HepG2 (cell line): ENCODE measurements around the gene GNG7. TPM values are rescaled to one million over a fixed set of nuclear protein-coding genes. Genes with fewer than 3 reads are reported as not detected.
A peak's percentile ranks its signal among the peaks of the same experiment; 100 is the strongest.

ENCODE experiments used
- AGO2 ChIP-seq: fragments of 200-400 bp; formaldehyde crosslinking; optimal IDR thresholded peaks from 2 replicates; pipeline ENCODE3; 2017; ENCODE audit warnings: mild to moderate bottlenecking, low read depth, low read length, moderate library complexity
- ARNT2 ChIP-seq: sonication (generic); formaldehyde crosslinking; IDR thresholded peaks from 2 replicates; pipeline ENCODE4 v1.8.0; 2022; ENCODE audit warnings: mild to moderate bottlenecking, low read depth, missing genetic modification reagents, moderate library complexity
- ATF5 ChIP-seq: sonication (generic); formaldehyde crosslinking; IDR thresholded peaks from 2 replicates; pipeline ENCODE4 v1.4.0; 2020; ENCODE audit warnings: mild to moderate bottlenecking, low read depth, missing genetic modification reagents
- HMGXB3 ChIP-seq: sonication (generic); formaldehyde crosslinking; IDR thresholded peaks from 2 replicates; pipeline ENCODE4 v1.4.0; 2020; ENCODE audit warnings: missing genetic modification reagents, borderline replicate concordance
- HNF4A ChIP-seq: sonication (generic); formaldehyde crosslinking; IDR thresholded peaks from 2 replicates; pipeline ENCODE4 v1.4.0; 2020; ENCODE audit warnings: missing genetic modification reagents
- NR3C1 ChIP-seq: sonication (generic); formaldehyde crosslinking; IDR thresholded peaks from 2 replicates; pipeline ENCODE4 v1.4.0; 2020; ENCODE audit warnings: missing genetic modification reagents
- PLSCR1 ChIP-seq: sonication (generic); formaldehyde crosslinking; IDR thresholded peaks from 2 replicates; pipeline ENCODE4 v1.5.0; 2020; ENCODE audit warnings: missing genetic modification reagents, mild to moderate bottlenecking, borderline replicate concordance
- PPARG ChIP-seq: conservative IDR thresholded peaks from 2 replicates; pipeline ENCODE4 v1.6.1; 2016; ENCODE audit warnings: missing biosample characterization, missing genetic modification reagents
- RBM22 ChIP-seq: fragments of 200-400 bp; formaldehyde crosslinking; optimal IDR thresholded peaks from 2 replicates; pipeline ENCODE3; 2017; ENCODE audit warnings: mild to moderate bottlenecking, low read length, moderate library complexity
- REST ChIP-seq, 2 experiments: IDR thresholded peaks; 2 replicates each; pipeline ENCODE4 v1.6.1; 2011 to 2012; ENCODE audit warnings: low read length in 2 of 2, borderline replicate concordance in 1 of 2, low read depth in 1 of 2, mild to moderate bottlenecking in 1 of 2, moderate library complexity in 1 of 2
- ZNF552 ChIP-seq: sonication (generic); formaldehyde crosslinking; IDR thresholded peaks from 2 replicates; pipeline ENCODE4 v1.9.0; 2022; ENCODE audit warnings: missing genetic modification reagents, mild to moderate bottlenecking, borderline replicate concordance
- ZNF720 ChIP-seq: sonication (generic); formaldehyde crosslinking; IDR thresholded peaks from 2 replicates; pipeline ENCODE4 v1.4.0; 2020; ENCODE audit warnings: missing genetic modification reagents
- polyA plus RNA-seq, 8 experiments: library from polyadenylated mRNA; depleted of rRNA in 3 of 8; stranded (reverse) in 7 of 8; unstranded in 1 of 8; fragments of >200 nt; fragmentation: Illumina TruSeq in 4 of 8; extraction: Trizol in 4 of 8; gene quantifications; 2 replicates each; pipeline versions ENCODE4 v1.2.1 to v1.2.3, GENCODE V29; 2011 to 2016; ENCODE audit warnings: low read depth in 4 of 8, missing spikeins in 1 of 8, mixed read lengths in 1 of 8; ENCODE audit not compliant: insufficient read depth in 1 of 8
- total RNA-seq, 5 experiments: library from RNA; depleted of rRNA; stranded (reverse); fragments of >200 nt; fragmentation: Illumina TruSeq; extraction: Trizol; gene quantifications; 2 replicates each; pipeline ENCODE4 v1.2.3, GENCODE V29; 2016; ENCODE audit warnings: low read depth in 1 of 5

The GNG7 gene
- total and polyA plus RNA-seq, 2 of the 13 experiments (the other 11 are each of a cell fraction or from before 2014, with no cell fraction given), result 1.4 to 3.3 TPM

GRCh38 chr19:2739602-2740313 lies 37.3 kb upstream of the GNG7 start, which contains the start of gene SLC39A3 (continued):
- TF ChIP-seq REST (IDR thresholded peaks at IDR 0.05; ENCODE audit: borderline replicate concordance in 1 of 2, low read depth in 1 of 2, low read length in 2 of 2) (peak; percentile 97 to 100), HNF4A (CRISPR knock-in tag) (peak; percentile 34; the same call in 1 of the 2 replicates), PPARG (CRISPR knock-in tag) (peak; percentile 86; the same call in 1 of the 2 replicates), ATF5 (CRISPR knock-in tag) (peak; percentile 87; the same call in 1 of the 2 replicates), ZNF720 (CRISPR knock-in tag) (0 out of 2 replicates have a peak, but pooled peaks have one; percentile 60), ARNT2 (CRISPR knock-in tag) (peak; percentile 97), AGO2 (no peak), ZNF552 (0 out of 2 replicates have a peak, but pooled peaks have one; percentile 30), RBM22 (peak; percentile 32), HMGXB3 (CRISPR knock-in tag) (peak; percentile 97), NR3C1 (CRISPR knock-in tag) (no peak), PLSCR1 (peak; percentile 72; the same call in 1 of the 2 replicates)
